Activated gamma-delta T cell (primary cell): Measurements from ENCODE around the gene MS4A4A.

Experiments
- DNase-seq: peaks from one replicate; lab custom pipeline; 2025; lab: John Stamatoyannopoulos, UW

MS4A4A gene

DNA sequence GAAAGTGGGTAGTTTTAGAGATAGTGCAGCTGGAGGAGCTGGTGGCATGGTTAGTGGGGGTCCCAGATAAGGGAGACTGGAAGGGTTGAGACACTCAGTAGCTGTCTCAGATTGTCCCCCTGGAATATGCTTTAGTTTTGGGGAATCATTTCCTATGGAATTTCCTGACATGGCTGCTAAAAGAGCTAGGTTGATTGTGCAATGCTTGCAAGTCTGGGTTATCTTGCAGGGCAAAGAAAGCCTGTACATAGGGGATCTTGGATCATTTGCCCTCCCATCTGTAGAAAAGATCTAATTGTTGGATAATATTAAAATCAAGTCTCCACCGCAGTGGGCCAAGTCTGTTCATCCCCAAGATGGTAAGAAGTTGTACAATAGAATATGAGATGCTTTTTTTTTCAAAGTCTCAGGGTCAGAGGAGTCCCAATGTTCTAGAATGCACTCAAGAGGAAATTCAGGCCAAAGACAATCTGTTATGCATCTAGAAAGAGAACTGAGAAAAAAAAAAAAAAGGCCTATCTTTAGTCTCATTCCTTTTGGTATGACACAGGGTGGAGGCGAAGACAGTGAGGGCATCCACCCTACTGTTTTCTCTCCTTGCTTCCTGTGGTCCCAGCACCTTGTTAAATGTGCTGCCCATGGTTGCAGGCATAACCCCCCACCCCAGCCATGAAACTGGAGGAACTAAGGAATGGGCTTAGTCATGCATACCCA lies 66.8 kb downstream of the MS4A4A start:
- DNase-seq, result no peak

DNA sequence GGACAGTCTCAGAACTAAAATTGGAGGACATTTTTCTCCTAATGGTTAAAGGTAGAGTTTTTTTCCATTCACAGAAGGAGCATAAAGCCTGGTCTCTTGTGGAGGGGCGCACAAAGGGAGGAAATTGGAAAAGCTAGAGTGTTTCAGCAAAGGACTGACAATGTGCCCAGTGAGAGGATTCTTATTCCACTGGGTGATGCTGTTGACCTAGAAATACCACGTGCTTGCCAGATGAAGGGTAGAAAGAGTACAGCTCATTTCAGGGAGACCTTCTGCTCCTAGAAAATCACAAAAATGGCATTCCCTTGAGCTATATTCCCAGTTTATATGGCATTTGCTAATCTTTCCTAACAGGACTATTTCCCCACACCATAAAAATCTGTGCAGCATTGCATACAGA lies 67.7 kb downstream of the MS4A4A start:
- DNase-seq, result no peak

DNA sequence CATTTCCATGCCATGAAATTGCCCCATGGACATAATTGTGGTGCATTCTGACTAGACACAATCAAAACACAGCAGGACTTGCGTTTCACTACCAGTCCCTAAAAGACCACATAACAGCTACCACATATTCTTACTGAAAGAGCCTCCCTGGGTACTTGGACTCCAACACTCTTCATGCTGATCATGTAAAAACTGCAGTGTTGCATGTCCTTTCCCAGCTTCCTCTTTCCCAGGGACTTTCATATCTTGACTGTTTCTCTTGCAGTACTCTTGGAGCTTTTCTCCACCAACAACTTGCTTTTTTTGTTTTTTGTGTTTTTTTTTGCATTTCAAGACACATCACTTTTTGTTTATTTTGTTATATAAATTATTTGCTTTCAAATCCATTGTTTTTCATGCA lies 69.5 kb downstream of the MS4A4A start:
- DNase-seq, result no peak

DNA sequence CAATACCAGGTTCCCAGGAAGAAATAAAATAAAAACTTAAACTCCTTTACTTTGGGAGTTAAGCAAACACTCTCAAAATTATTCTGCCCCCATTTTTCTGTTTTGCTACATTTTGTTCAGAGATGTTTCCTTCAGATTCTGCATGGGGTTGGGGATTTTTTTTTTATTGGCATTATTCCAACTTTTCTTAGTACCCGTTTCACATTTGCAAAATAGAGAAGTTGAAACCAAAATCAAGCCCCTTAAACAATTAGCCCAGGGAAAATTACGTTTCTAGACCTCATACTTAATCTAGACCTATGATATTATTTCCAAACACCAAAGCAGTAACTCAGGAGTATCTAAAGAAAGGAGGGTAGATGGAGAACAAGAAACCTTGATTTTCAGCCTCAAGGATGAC lies 77.3 kb downstream of the MS4A4A start:
- DNase-seq, result no peak
